K562 (cell line): ENCODE results near the gene SMARCD2. TPM values are rescaled to one million over a fixed set of nuclear protein-coding genes. Genes with fewer than 3 reads are reported as not detected.

ENCODE experiments used
- CHCHD3 ChIP-seq: fragments of 250-450 bp; sonication (Bioruptor Pico); IDR thresholded peaks from 2 replicates; pipeline ENCODE4 v2.1.2; 2022; ENCODE audit warnings: mild to moderate bottlenecking
- ELF2 ChIP-seq: fragments of 250-450 bp; sonication (Bioruptor Pico); IDR thresholded peaks from 2 replicates; pipeline ENCODE4 v1.5.0; 2021; ENCODE audit warnings: mild to moderate bottlenecking
- ETS1 ChIP-seq: conservative IDR thresholded peaks from 2 replicates; pipeline ENCODE4 v1.6.1; 2011; ENCODE audit warnings: low read depth, mild to moderate bottlenecking, low read length; ENCODE audit not compliant: control insufficient read depth
- FOXA1 ChIP-seq: fragments of 450-650 bp; IDR thresholded peaks from 2 replicates; pipeline ENCODE4 v1.6.1; 2016; ENCODE audit warnings: mild to moderate bottlenecking, borderline replicate concordance
- HNRNPUL1 ChIP-seq: fragments of 200-400 bp; formaldehyde crosslinking; IDR thresholded peaks from 2 replicates; pipeline ENCODE4 v1.6.1; 2017; ENCODE audit warnings: low read length
- MNT ChIP-seq, 2 experiments: fragments of 450-650 bp; conservative IDR thresholded peaks; 2 replicates each; pipeline ENCODE4 v1.6.1; 2017; ENCODE audit warnings: mild to moderate bottlenecking in 2 of 2, moderate library complexity in 2 of 2
- NCOA4 ChIP-seq: fragments of 450-650 bp; IDR thresholded peaks from 2 replicates; pipeline ENCODE4 v1.6.1; 2018; ENCODE audit warnings: mild to moderate bottlenecking; ENCODE audit not compliant: partially characterized antibody
- PCBP1 ChIP-seq: fragments of 200-400 bp; formaldehyde crosslinking; IDR thresholded peaks from 2 replicates; pipeline ENCODE4 v1.6.1; 2018; ENCODE audit warnings: mild to moderate bottlenecking, low read depth, low read length; ENCODE audit not compliant: poor library complexity, severe bottlenecking
- SIN3A ChIP-seq, 2 experiments: fragments of 150-350 bp in 1 of 2; IDR thresholded peaks; 2 replicates each; pipeline ENCODE4 v1.6.1; 2011 to 2016; ENCODE audit warnings: borderline replicate concordance in 2 of 2, low read depth in 2 of 2, low read length in 2 of 2, mild to moderate bottlenecking in 2 of 2, moderate library complexity in 2 of 2; ENCODE audit not compliant: control insufficient read depth in 1 of 2
- TAF1 ChIP-seq: IDR thresholded peaks from 2 replicates; pipeline ENCODE4 v1.6.1; 2011; ENCODE audit warnings: mild to moderate bottlenecking, low read length, moderate library complexity; ENCODE audit not compliant: insufficient read depth, control insufficient read depth, severe bottlenecking; ENCODE audit errors: extremely low read depth
- ZBTB9 ChIP-seq: fragments of 450-650 bp; formaldehyde crosslinking; IDR thresholded peaks from 2 replicates; pipeline ENCODE4 v1.4.0; 2020; ENCODE audit warnings: mild to moderate bottlenecking, moderate library complexity
- ZNF277 ChIP-seq: fragments of 250-450 bp; sonication (Bioruptor Pico); IDR thresholded peaks from 2 replicates; pipeline ENCODE4 v1.8.0; 2022; ENCODE audit warnings: inconsistent platforms, mild to moderate bottlenecking, moderate library complexity, borderline replicate concordance
- polyA plus RNA-seq, 8 experiments: library from polyadenylated mRNA; depleted of rRNA in 4 of 8; stranded (reverse) in 5 of 8; unstranded in 3 of 8; fragments of >200 nt; fragmentation: Nextera tagmentation in 2 of 8; fragmentation: Illumina TruSeq in 1 of 8; extraction: Ambion mirVana in 2 of 8; extraction: Trizol in 1 of 8; gene quantifications; 2 replicates each; pipeline versions ENCODE4 v1.2.1 to v1.2.3, GENCODE V29; 2011 to 2014; ENCODE audit warnings: inconsistent platforms in 1 of 8, missing spikeins in 1 of 8
- total RNA-seq, 7 experiments: library from RNA; depleted of rRNA in 6 of 7; stranded (reverse); fragments of >200 nt in 6 of 7; fragmentation: Illumina TruSeq in 2 of 7; extraction: Trizol in 2 of 7; gene quantifications; 2 replicates each; pipeline versions ENCODE4 v1.2.1 to v1.2.3, GENCODE V29; 2011 to 2021; ENCODE audit warnings: low replicate concordance in 1 of 7
- TF ChIP-seq, protein P1 (sequence below): fragments of 250-450 bp; sonication (Bioruptor Pico); IDR thresholded peaks from 2 replicates; pipeline ENCODE4 v1.5.0; 2020; ENCODE audit warnings: mild to moderate bottlenecking, borderline replicate concordance
- TF ChIP-seq, protein P2 (sequence below): IDR thresholded peaks from 2 replicates; pipeline ENCODE4 v1.6.1; 2011; ENCODE audit warnings: borderline replicate concordance, low read depth, mild to moderate bottlenecking, moderate library complexity, low read length; ENCODE audit not compliant: insufficient read depth, poor library complexity, severe bottlenecking

Gene SMARCD2
- total and polyA plus RNA-seq, 9 of the 15 experiments (the other 6 are each of a cell fraction or from before 2014, with no cell fraction given), result 1.7 to 114 (median 90.3) TPM

GRCh38 chr17:63841350-63842172 is 924 bp downstream of the SMARCD2 start (continued):
- TF ChIP-seq, protein P1, sequence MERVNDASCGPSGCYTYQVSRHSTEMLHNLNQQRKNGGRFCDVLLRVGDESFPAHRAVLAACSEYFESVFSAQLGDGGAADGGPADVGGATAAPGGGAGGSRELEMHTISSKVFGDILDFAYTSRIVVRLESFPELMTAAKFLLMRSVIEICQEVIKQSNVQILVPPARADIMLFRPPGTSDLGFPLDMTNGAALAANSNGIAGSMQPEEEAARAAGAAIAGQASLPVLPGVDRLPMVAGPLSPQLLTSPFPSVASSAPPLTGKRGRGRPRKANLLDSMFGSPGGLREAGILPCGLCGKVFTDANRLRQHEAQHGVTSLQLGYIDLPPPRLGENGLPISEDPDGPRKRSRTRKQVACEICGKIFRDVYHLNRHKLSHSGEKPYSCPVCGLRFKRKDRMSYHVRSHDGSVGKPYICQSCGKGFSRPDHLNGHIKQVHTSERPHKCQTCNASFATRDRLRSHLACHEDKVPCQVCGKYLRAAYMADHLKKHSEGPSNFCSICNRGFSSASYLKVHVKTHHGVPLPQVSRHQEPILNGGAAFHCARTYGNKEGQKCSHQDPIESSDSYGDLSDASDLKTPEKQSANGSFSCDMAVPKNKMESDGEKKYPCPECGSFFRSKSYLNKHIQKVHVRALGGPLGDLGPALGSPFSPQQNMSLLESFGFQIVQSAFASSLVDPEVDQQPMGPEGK (CRISPR knock-in tag), result no peak
- TF ChIP-seq ETS1 (0 out of 2 replicates have a peak, but pooled peaks have one; percentile 46), ZNF277 (CRISPR knock-in tag) (no peak), ELF2 (CRISPR knock-in tag) (no peak), ZBTB9 (CRISPR knock-in tag) (0 out of 2 replicates have a peak, but pooled peaks have one; percentile 36), PCBP1 (no peak), TAF1 (peak; percentile 24), FOXA1 (no peak), MNT (conservative IDR thresholded peaks at IDR 0.05) (0 out of 4 replicates have a peak, but pooled peaks of 1 of the 2 experiments have one; percentile 36), SIN3A (IDR thresholded peaks at IDR 0.05; ENCODE audit: borderline replicate concordance in 2 of 2, control insufficient read depth in 1 of 2, low read depth in 2 of 2, low read length in 2 of 2) (peak; percentile 53; a peak in 1 of 4 replicates), NCOA4 (no peak), CHCHD3 (no peak), HNRNPUL1 (no peak)
- TF ChIP-seq, protein P2, sequence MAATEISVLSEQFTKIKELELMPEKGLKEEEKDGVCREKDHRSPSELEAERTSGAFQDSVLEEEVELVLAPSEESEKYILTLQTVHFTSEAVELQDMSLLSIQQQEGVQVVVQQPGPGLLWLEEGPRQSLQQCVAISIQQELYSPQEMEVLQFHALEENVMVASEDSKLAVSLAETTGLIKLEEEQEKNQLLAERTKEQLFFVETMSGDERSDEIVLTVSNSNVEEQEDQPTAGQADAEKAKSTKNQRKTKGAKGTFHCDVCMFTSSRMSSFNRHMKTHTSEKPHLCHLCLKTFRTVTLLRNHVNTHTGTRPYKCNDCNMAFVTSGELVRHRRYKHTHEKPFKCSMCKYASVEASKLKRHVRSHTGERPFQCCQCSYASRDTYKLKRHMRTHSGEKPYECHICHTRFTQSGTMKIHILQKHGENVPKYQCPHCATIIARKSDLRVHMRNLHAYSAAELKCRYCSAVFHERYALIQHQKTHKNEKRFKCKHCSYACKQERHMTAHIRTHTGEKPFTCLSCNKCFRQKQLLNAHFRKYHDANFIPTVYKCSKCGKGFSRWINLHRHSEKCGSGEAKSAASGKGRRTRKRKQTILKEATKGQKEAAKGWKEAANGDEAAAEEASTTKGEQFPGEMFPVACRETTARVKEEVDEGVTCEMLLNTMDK, result no peak
